Immature natural killer cell (primary cell): ENCODE data around the gene TXLNB. TPM values are rescaled to one million over a fixed set of nuclear protein-coding genes. Genes with fewer than 3 reads are reported as not detected.

Experiments used
- polyA plus RNA-seq, 3 donors: library from polyadenylated mRNA; unstranded; fragments of 300-500 nt; fragmentation: Illumina TruSeq; gene quantifications; one replicate each; pipeline ENCODE4 v1.2.3, GENCODE V29; 2021

Gene TXLNB
- polyA plus RNA-seq, 3 donors from 2014 or later = 0.08 to 0.32 TPM; not detected in 1

Other genes with a start within 250 kb of the TXLNB start
- 1 to 10 TPM; 3.2 to 4.9 (median 3.8) TPM for gene HECA, start 156.9 kb downstream of the TXLNB start, polyA plus RNA-seq
- gene CITED2, start 82.7 kb upstream of the TXLNB start, polyA plus RNA-seq = 10 to 100 TPM; 11.1 to 36.3 (median 18.4) TPM